H9 (cell line): ENCODE results near the gene GLYATL2. TPM values are rescaled to one million over a fixed set of nuclear protein-coding genes. Genes with fewer than 3 reads are reported as not detected.

Source experiments
- DNase-seq: peaks from one replicate; pipeline ENCODE4 v3.0.0-alpha.2; 2017
- H2AFZ ChIP-seq: one replicate; pipeline ENCODE4 v1.6.1; 2013; ENCODE audit warnings: mild to moderate bottlenecking, low read length, control low read depth, moderate library complexity
- H2AK5ac ChIP-seq: 2 replicates; pipeline ENCODE4 v1.6.1; 2013; ENCODE audit warnings: low read length, control low read depth, mixed read lengths; ENCODE audit not compliant: insufficient read length
- H2BK120ac ChIP-seq: one replicate; pipeline ENCODE4 v1.6.1; 2013; ENCODE audit warnings: low read depth, mild to moderate bottlenecking, low read length, control low read depth, inconsistent platforms; ENCODE audit not compliant: poor library complexity, severe bottlenecking
- H2BK12ac ChIP-seq: 2 replicates; pipeline ENCODE4 v1.6.1; 2013; ENCODE audit warnings: low read length, control low read depth, mixed read lengths, low read depth; ENCODE audit not compliant: insufficient read length
- H2BK15ac ChIP-seq: 2 replicates; pipeline ENCODE4 v1.6.1; 2013; ENCODE audit warnings: low read depth, low read length, control low read depth
- H2BK20ac ChIP-seq: one replicate; pipeline ENCODE4 v1.6.1; 2013; ENCODE audit warnings: low read depth, mild to moderate bottlenecking, low read length, control low read depth, inconsistent platforms; ENCODE audit not compliant: poor library complexity, severe bottlenecking
- H2BK5ac ChIP-seq: 2 replicates; pipeline ENCODE4 v1.6.1; 2013; ENCODE audit warnings: low read length, control low read depth, mixed read lengths; ENCODE audit not compliant: insufficient read length
- H3K14ac ChIP-seq: 2 replicates; pipeline ENCODE4 v1.6.1; 2013; ENCODE audit warnings: low read length, control low read depth; ENCODE audit not compliant: insufficient read depth
- H3K18ac ChIP-seq: 2 replicates; pipeline ENCODE4 v1.6.1; 2013; ENCODE audit warnings: low read depth, mild to moderate bottlenecking, mixed read lengths, low read length, control low read depth; ENCODE audit not compliant: insufficient read length
- H3K23ac ChIP-seq: 2 replicates; pipeline ENCODE4 v1.6.1; 2013; ENCODE audit warnings: low read length, control low read depth, mixed read lengths, low read depth; ENCODE audit not compliant: insufficient read length
- H3K23me2 ChIP-seq: 2 replicates; pipeline ENCODE4 v1.6.1; 2013; ENCODE audit warnings: low read depth, mild to moderate bottlenecking, mixed read lengths, low read length, control low read depth; ENCODE audit not compliant: insufficient read length, poor library complexity, severe bottlenecking
- H3K27ac ChIP-seq: 2 replicates; pipeline ENCODE4 v1.5.1; 2013; ENCODE audit warnings: low read length, control low read depth, mixed read lengths, low read depth; ENCODE audit not compliant: insufficient read length
- H3K27me3 ChIP-seq: 2 replicates; pipeline ENCODE4 v1.6.1; 2013; ENCODE audit warnings: low read length, control low read depth, inconsistent platforms; ENCODE audit not compliant: insufficient read depth
- H3K4ac ChIP-seq: 2 replicates; pipeline ENCODE4 v1.6.1; 2013; ENCODE audit warnings: low read depth, mild to moderate bottlenecking, control low read depth, inconsistent platforms, low read length, moderate library complexity
- H3K4me1 ChIP-seq: 2 replicates; pipeline ENCODE4 v1.6.1; 2013; ENCODE audit warnings: low read length, control low read depth, inconsistent platforms; ENCODE audit not compliant: insufficient read depth
- H3K4me2 ChIP-seq: 2 replicates; pipeline ENCODE4 v1.6.1; 2013; ENCODE audit warnings: low read length, control low read depth, mixed read lengths; ENCODE audit not compliant: insufficient read length, insufficient read depth
- H3K56ac ChIP-seq: 2 replicates; pipeline ENCODE4 v1.6.1; 2013; ENCODE audit warnings: low read depth, mild to moderate bottlenecking, mixed read lengths, low read length, control low read depth; ENCODE audit not compliant: insufficient read length
- H3K79me1 ChIP-seq: 2 replicates; pipeline ENCODE4 v1.6.1; 2013; ENCODE audit warnings: low read depth, mild to moderate bottlenecking, moderate library complexity, low read length, control low read depth, inconsistent platforms; ENCODE audit not compliant: insufficient read depth, poor library complexity, severe bottlenecking
- H3K79me2 ChIP-seq: 2 replicates; pipeline ENCODE4 v1.6.1; 2013; ENCODE audit warnings: low read length, control low read depth, inconsistent platforms; ENCODE audit not compliant: insufficient read depth
- H3K9ac ChIP-seq: 2 replicates; pipeline ENCODE4 v1.6.1; 2013; ENCODE audit warnings: low read length, control low read depth, mixed read lengths; ENCODE audit not compliant: insufficient read length; ENCODE audit errors: extremely low read depth
- H3K9me3 ChIP-seq: one replicate; pipeline ENCODE4 v1.6.1; 2013; ENCODE audit warnings: low read depth, low read length, inconsistent platforms; ENCODE audit not compliant: control insufficient read depth
- H3T11ph ChIP-seq: one replicate; pipeline ENCODE4 v1.6.1; 2013; ENCODE audit warnings: mild to moderate bottlenecking, low read length, control low read depth, inconsistent platforms
- H4K20me1 ChIP-seq: one replicate; pipeline ENCODE4 v1.6.1; 2013; ENCODE audit not compliant: control insufficient read depth, insufficient read length, insufficient read depth
- H4K5ac ChIP-seq: 2 replicates; pipeline ENCODE4 v1.6.1; 2013; ENCODE audit warnings: low read depth, mild to moderate bottlenecking, mixed read lengths, low read length, control low read depth; ENCODE audit not compliant: insufficient read length
- H4K8ac ChIP-seq: replicated peaks from 2 replicates; pipeline ENCODE4 v1.6.1; 2013; ENCODE audit warnings: low read length, control low read depth, mixed read lengths, low read depth; ENCODE audit not compliant: insufficient read length
- H4K91ac ChIP-seq: 2 replicates; pipeline ENCODE4 v1.6.1; 2013; ENCODE audit warnings: low read depth, mild to moderate bottlenecking, moderate library complexity, mixed read lengths, low read length, control low read depth; ENCODE audit not compliant: insufficient read length
- H3K27ac Mint-ChIP-seq, 3 experiments: 2 replicates in 2 of 3; 3 replicates in 1 of 3; pipeline ENCODE4 v1.8.0; 2020 to 2021; ENCODE audit warnings: mixed read lengths in 3 of 3, mild to moderate bottlenecking in 1 of 3, moderate library complexity in 1 of 3
- H3K27me3 Mint-ChIP-seq: 2 replicates; pipeline ENCODE4 v1.8.0; 2021; ENCODE audit warnings: low read depth, mild to moderate bottlenecking, moderate library complexity, mixed read lengths
- H3K36me3 Mint-ChIP-seq, 3 experiments: 2 replicates in 2 of 3; 3 replicates in 1 of 3; pipeline ENCODE4 v1.8.0; 2020 to 2021; ENCODE audit warnings: low read depth in 3 of 3, mixed read lengths in 3 of 3; ENCODE audit not compliant: insufficient read depth in 1 of 3
- H3K4me1 Mint-ChIP-seq, 2 experiments: 2 replicates each; pipeline ENCODE4 v1.8.0; 2020; ENCODE audit warnings: mixed read lengths in 2 of 2
- H3K4me3 Mint-ChIP-seq, 2 experiments: 2 replicates in 1 of 2; 3 replicates in 1 of 2; pipeline ENCODE4 v1.8.0; 2020 to 2021; ENCODE audit warnings: mild to moderate bottlenecking in 2 of 2, mixed read lengths in 2 of 2, moderate library complexity in 1 of 2
- H3K9me3 Mint-ChIP-seq, 2 experiments: 2 replicates in 1 of 2; 3 replicates in 1 of 2; pipeline ENCODE4 v1.8.0; 2020; ENCODE audit warnings: mild to moderate bottlenecking in 2 of 2, mixed read lengths in 2 of 2, moderate library complexity in 1 of 2
- CTCF ChIP-seq: fragments of 200-600 bp; sonication (generic); conservative IDR thresholded peaks from 3 replicates; pipeline ENCODE4 v1.8.0; 2021; ENCODE audit warnings: antibody characterized with exemption, mild to moderate bottlenecking
- total RNA-seq: library from RNA; stranded (reverse); gene quantifications from 2 replicates; pipeline ENCODE4 v1.2.1, GENCODE V29; 2021

GLYATL2 gene
- total RNA-seq, 1 experiment from 2014 or later: not detected

DNA sequence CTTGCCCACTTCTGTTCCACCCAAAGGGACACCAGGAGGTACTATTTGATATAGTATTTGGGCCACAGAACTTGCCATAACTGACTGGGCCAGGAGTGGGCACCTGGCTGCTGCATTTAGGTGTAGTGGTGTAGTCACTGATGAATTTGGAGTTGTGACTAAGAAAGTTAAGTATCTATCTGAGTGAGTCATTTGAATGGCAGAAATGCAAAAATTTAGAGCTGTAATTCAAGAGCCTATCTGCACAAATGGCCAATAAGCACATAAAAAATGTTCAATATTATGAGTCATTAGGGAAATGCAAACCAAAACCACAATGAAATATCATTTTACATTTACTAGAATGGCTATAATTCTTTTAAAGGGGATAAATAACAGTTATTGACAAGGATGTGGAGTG, 14.7 kb downstream of the GLYATL2 start:
- peaks cover 52 to 75% of the 10 kb centered on the region in 2 experiments for H3K9me3 Mint-ChIP-seq
- H3K9ac ChIP-seq: no peak overlapping the region

More for the DNA sequence above, 14.7 kb downstream of the GLYATL2 start:
- Mint-ChIP-seq H3K36me3 (peaks cover 6 to 18% (median 8%) of the 10 kb centered on the region in 3 experiments; a peak in 5 of 7 replicates), H3K27ac (no peak overlapping the region), H3K4me1 (no peaks in the 10 kb centered on the region), H3K4me3 (no peak overlapping the region), H3K27me3 (no peaks in the 10 kb centered on the region)
- peaks cover 20% of the 10 kb centered on the region for H3K9me3 ChIP-seq
- no peak overlapping the region for H4K8ac ChIP-seq
- H3K4me2 ChIP-seq: no peak overlapping the region
- no peak overlapping the region for H3T11ph ChIP-seq
- no peak overlapping the region for H2BK5ac ChIP-seq
- H3K79me1 ChIP-seq: no peaks in the 10 kb centered on the region
- no peak for TF ChIP-seq CTCF
- no peak overlapping the region for H4K5ac ChIP-seq
- DNase-seq: no peak
- H3K23me2 ChIP-seq: no peaks in the 10 kb centered on the region
- no peak overlapping the region for H3K56ac ChIP-seq
- H3K4ac ChIP-seq: no peak overlapping the region
- H3K23ac ChIP-seq: no peak overlapping the region
- no peaks in the 10 kb centered on the region for H4K20me1 ChIP-seq
- H3K4me1 ChIP-seq: no peaks in the 10 kb centered on the region
- no peak overlapping the region for H2AK5ac ChIP-seq
- H2BK20ac ChIP-seq: no peak overlapping the region
- H3K18ac ChIP-seq: no peak overlapping the region
- H3K27ac ChIP-seq: no peak overlapping the region
- no peaks in the 10 kb centered on the region for H3K79me2 ChIP-seq
- H2BK12ac ChIP-seq: no peak overlapping the region
- no peaks in the 10 kb centered on the region for H3K27me3 ChIP-seq
- no peak overlapping the region for H3K14ac ChIP-seq
- no peak overlapping the region for H2BK15ac ChIP-seq
- H2AFZ ChIP-seq: no peak overlapping the region
- no peak overlapping the region for H4K91ac ChIP-seq
- H2BK120ac ChIP-seq: no peak overlapping the region
